ENCODE data around the gene LNPEP.

LNPEP gene

GRCh38 chr5:96935559-96936430, at the start of gene LNPEP:
Gene LNPEP (plus strand): TSS chr5:96936080. CDS start chr5:96936156, 76 bp downstream.
- Histone ChIP-seq H4K20me1 (ENCODE audit: low read depth, low read length) (peaks cover 17% of the 10 kb centered on the region; the same call in 1 of the 2 replicates), H3F3A (ENCODE audit: insufficient read depth) (peaks cover 47% of the 10 kb centered on the region), H3K9me2 (replicated peaks; ENCODE audit: insufficient read depth, low read length) (no peaks in the 10 kb centered on the region), H3K27me3 (ENCODE audit: low read length) (no peaks in the 10 kb centered on the region; the same call in 1 of the 2 replicates), H3K27ac (ENCODE audit: low read depth, low read length) (peak within 1 kb of the TSS; percentile 98), H3K4me3 (ENCODE audit: insufficient read depth, low read length, poor library complexity, severe bottlenecking) (peak within 1 kb of the TSS; percentile 81), H2AFZ (ENCODE audit: low read depth, low read length, severe bottlenecking) (peak within 1 kb of the TSS; percentile 35), H3K9ac (ENCODE audit: low read length) (peak within 1 kb of the TSS; percentile 97), H3K79me2 (ENCODE audit: insufficient read depth, low read length) (peaks cover 63% of the 10 kb centered on the region), H3K4me2 (ENCODE audit: low read depth, low read length, poor library complexity, severe bottlenecking) (peak within 1 kb of the TSS; percentile 98), H3K36me3 (ENCODE audit: low read length) (peaks cover 22% of the 10 kb centered on the region), H3K9me3 (ENCODE audit: insufficient read depth, low read length) (no peaks in the 10 kb centered on the region)
- TF ChIP-seq EZH2phosphoT487 (conservative IDR thresholded peaks at IDR 0.05; ENCODE audit: low read length) (no peak), CTCF (IDR thresholded peaks at IDR 0.05; ENCODE audit: insufficient read depth, low read length, poor library complexity, severe bottlenecking) (no peak)

- Histone ChIP-seq H3K27me3 (ENCODE audit: low read length) (no peaks in the 10 kb centered on the region), H3K4me3 (ENCODE audit: insufficient read depth, low read length, poor library complexity, severe bottlenecking) (no peak overlapping the region), H3K36me3 (ENCODE audit: low read length) (peaks cover 8% of the 10 kb centered on the region; the same call in 1 of the 2 replicates), H3K9me3 (ENCODE audit: insufficient read depth, low read length) (no peaks in the 10 kb centered on the region), H3K4me2 (ENCODE audit: low read depth, low read length, poor library complexity, severe bottlenecking) (no peak overlapping the region), H3K9ac (ENCODE audit: low read length) (no peak overlapping the region), H3K27ac (ENCODE audit: low read depth, low read length) (no peak overlapping the region), H4K20me1 (ENCODE audit: low read depth, low read length) (no peaks in the 10 kb centered on the region), H3K79me2 (ENCODE audit: insufficient read depth, low read length) (no peaks in the 10 kb centered on the region), H2AFZ (ENCODE audit: low read depth, low read length, severe bottlenecking) (no peak overlapping the region), H3F3A (ENCODE audit: insufficient read depth) (peaks cover 13% of the 10 kb centered on the region; the same call in 1 of the 2 replicates), H3K9me2 (replicated peaks; ENCODE audit: insufficient read depth, low read length) (no peaks in the 10 kb centered on the region)
- TF ChIP-seq EZH2phosphoT487 (conservative IDR thresholded peaks at IDR 0.05; ENCODE audit: low read length) (no peak), CTCF (IDR thresholded peaks at IDR 0.05; ENCODE audit: insufficient read depth, low read length, poor library complexity, severe bottlenecking) (no peak)
Measured at GRCh38 chr5:96893342-96893741, 42.5 kb upstream of the LNPEP start.

- Histone ChIP-seq H3K4me2 (ENCODE audit: low read depth, low read length, poor library complexity, severe bottlenecking) (peak overlapping the region; percentile 61), H2AFZ (ENCODE audit: low read depth, low read length, severe bottlenecking) (peak overlapping the region; percentile 6), H3K9me3 (ENCODE audit: insufficient read depth, low read length) (no peaks in the 10 kb centered on the region), H3F3A (ENCODE audit: insufficient read depth) (peaks cover 13% of the 10 kb centered on the region; the same call in 1 of the 2 replicates), H3K79me2 (ENCODE audit: insufficient read depth, low read length) (no peaks in the 10 kb centered on the region), H3K9ac (ENCODE audit: low read length) (peak overlapping the region; percentile 8; the same call in 1 of the 2 replicates), H3K27me3 (ENCODE audit: low read length) (no peaks in the 10 kb centered on the region), H3K9me2 (replicated peaks; ENCODE audit: insufficient read depth, low read length) (no peaks in the 10 kb centered on the region), H3K4me3 (ENCODE audit: insufficient read depth, low read length, poor library complexity, severe bottlenecking) (peak overlapping the region; percentile 19), H4K20me1 (ENCODE audit: low read depth, low read length) (no peaks in the 10 kb centered on the region), H3K27ac (ENCODE audit: low read depth, low read length) (peak overlapping the region; percentile 55), H3K36me3 (ENCODE audit: low read length) (peaks cover 3% of the 10 kb centered on the region)
- TF ChIP-seq CTCF (IDR thresholded peaks at IDR 0.05; ENCODE audit: insufficient read depth, low read length, poor library complexity, severe bottlenecking) (no peak), EZH2phosphoT487 (conservative IDR thresholded peaks at IDR 0.05; ENCODE audit: low read length) (no peak)
Measured at GRCh38 chr5:96896276-96896675, 39.6 kb upstream of the LNPEP start.

Measured in SU-DHL-6 (cell line).